ENCODE data around the gene SAMD8.
"Not testable (repeated sequence)": the region's sequence is repeated elsewhere in the genome, so short reads cannot be mapped to it uniquely, and the experiment has no call there.

Gene SAMD8

GRCh38 chr10:75146780-75147179, 35.3 kb downstream of the SAMD8 start:
- DNase-seq, result no peak

- DNase-seq, result no peak
Measured at GRCh38 chr10:75150656-75151055, 39.2 kb downstream of the SAMD8 start.

GRCh38 chr10:75159519-75159918, 48.1 kb downstream of the SAMD8 start:
- no peak for DNase-seq

GRCh38 chr10:75165684-75166622, 54.5 kb downstream of the SAMD8 start:
- no peak for DNase-seq

GRCh38 chr10:75166623-75166972, 55.1 kb downstream of the SAMD8 start:
- DNase-seq, result peak in 2 of 6 experiments; percentile 22 to 25

- no peak for DNase-seq
Measured at GRCh38 chr10:75168275-75168674, 56.8 kb downstream of the SAMD8 start.

GRCh38 chr10:75170215-75170614, 58.8 kb downstream of the SAMD8 start:
- DNase-seq, result no peak

- DNase-seq, result no peak
Measured at GRCh38 chr10:75175046-75175445, 63.6 kb downstream of the SAMD8 start.

- no peak for DNase-seq
Measured at GRCh38 chr10:75176046-75176445, 64.6 kb downstream of the SAMD8 start.

- DNase-seq, result no peak
Measured at GRCh38 chr10:75176736-75177135, 65.3 kb downstream of the SAMD8 start.

GRCh38 chr10:75179657-75180177, 68.3 kb downstream of the SAMD8 start:
- no peak for DNase-seq

GRCh38 chr10:75180592-75180991, 69.1 kb downstream of the SAMD8 start:
- DNase-seq, result no peak

- no peak for DNase-seq
Measured at GRCh38 chr10:75181073-75181472, 69.6 kb downstream of the SAMD8 start.

- no peak for DNase-seq
Measured at GRCh38 chr10:75186310-75186709, 74.9 kb downstream of the SAMD8 start.

GRCh38 chr10:75187961-75188426, 76.5 kb downstream of the SAMD8 start:
- DNase-seq, result peak; percentile 31 to 81 (median 66)

GRCh38 chr10:75188522-75188921, 77.1 kb downstream of the SAMD8 start:
- DNase-seq, result not testable (repeated sequence)

GRCh38 chr10:75189266-75190096, 78.0 kb downstream of the SAMD8 start:
- no peak for DNase-seq

GRCh38 chr10:75191821-75192568, 80.5 kb downstream of the SAMD8 start:
- no peak for DNase-seq

GRCh38 chr10:75194625-75195024, 83.2 kb downstream of the SAMD8 start:
- DNase-seq, result not testable (repeated sequence)

- no peak for DNase-seq
Measured at GRCh38 chr10:75195035-75195763, 83.7 kb downstream of the SAMD8 start.

- DNase-seq, result no peak
Measured at GRCh38 chr10:75197066-75197465, 85.6 kb downstream of the SAMD8 start.

- no peak for DNase-seq
Measured at GRCh38 chr10:75197906-75198305, 86.5 kb downstream of the SAMD8 start.

Data from stimulated activated naive CD4-positive, alpha-beta T cell (primary cell).